Stimulated activated CD8-positive, alpha-beta memory T cell treated with anti-CD3 and anti-CD28 coated beads, Interleukin-2, amount 100 ng/mL, for 1 hour (primary cell): ENCODE data around the gene INCA1.

Experiments used
- DNase-seq, 2 donors: peaks; one replicate each; pipeline ENCODE4 v3.0.0-alpha.2; 2020; ENCODE audit warnings: low read depth in 2 of 2

The INCA1 gene

DNA sequence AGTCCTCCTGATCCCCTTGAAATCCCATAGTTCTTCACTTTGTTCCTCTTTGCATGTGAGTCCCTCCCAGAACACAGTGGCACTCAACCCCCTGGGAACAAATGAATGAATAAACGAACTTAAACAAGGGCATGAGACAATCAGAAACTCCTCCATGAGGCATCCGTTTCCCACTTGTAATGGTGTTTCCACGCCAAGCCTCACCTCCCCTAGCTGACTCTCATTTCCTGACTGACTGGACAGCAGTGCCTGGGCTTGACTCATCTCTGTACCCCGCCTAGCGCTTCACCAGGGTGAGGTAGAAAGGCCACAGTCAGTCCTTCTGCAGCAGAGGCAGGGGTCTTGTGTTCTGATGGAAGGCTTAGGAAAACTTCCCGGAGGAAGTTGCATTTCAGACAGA is 14.6 kb upstream of the INCA1 start:
- no peak for DNase-seq

DNA sequence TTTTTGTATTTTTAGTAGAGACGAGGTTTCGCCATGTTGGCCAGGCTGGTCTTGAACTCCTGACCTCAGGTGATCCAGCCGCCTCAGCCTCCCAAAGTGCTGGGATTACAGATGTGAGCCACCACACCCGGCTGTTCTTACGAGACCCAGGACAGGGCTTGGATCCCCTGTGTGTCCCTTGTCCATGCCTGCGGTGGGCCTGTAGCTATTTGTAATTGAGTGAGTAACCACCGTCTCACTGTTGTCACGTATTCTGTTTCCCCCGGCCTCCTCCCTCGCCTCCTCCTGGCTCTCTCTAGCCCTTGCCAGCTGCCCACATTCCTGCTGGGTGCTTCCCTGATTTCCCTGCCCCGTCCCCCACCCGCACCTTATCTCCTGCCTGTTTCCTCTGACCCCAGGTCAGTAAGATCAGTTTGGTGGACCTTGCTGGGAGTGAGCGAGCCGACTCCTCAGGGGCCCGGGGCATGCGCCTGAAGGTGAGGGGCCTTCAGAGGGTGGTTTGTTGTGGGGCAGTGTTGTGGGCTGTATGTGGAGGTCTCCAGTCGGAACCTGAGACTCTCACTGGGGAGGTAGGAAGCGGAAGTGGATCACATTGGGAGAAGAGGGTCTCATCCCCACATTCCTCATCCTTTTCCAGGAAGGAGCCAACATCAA is 6.0 kb upstream of the INCA1 start:
- DNase-seq: no peak

DNA sequence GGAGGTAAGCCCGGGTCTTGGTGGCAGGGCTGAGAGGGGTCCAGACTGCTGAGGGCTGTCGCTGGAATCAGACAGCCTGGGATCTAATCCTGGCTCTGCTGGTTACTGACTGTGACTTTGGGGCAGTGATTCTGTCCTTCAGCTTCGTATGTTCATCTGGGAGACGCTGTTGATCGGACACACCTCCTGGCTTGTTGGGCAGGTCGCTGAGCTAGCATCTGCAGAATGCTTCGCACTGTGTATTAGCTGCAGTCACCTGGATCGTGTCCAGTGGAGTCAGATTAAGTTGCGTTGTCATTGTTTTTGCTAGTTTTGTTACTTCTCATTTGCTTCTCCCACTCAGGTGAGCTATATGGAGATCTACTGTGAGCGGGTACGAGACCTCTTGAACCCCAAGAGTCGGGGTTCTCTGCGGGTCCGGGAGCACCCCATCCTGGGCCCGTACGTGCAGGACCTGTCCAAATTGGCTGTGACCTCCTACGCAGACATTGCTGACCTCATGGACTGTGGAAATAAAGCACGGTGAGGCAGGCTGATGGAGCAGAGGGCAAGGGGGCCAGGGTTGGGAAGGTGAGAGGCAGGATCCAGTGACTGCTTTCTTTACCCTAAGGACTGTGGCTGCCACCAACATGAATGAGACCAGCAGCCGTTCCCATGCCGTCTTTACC is 4.9 kb upstream of the INCA1 start:
- DNase-seq: no peak

DNA sequence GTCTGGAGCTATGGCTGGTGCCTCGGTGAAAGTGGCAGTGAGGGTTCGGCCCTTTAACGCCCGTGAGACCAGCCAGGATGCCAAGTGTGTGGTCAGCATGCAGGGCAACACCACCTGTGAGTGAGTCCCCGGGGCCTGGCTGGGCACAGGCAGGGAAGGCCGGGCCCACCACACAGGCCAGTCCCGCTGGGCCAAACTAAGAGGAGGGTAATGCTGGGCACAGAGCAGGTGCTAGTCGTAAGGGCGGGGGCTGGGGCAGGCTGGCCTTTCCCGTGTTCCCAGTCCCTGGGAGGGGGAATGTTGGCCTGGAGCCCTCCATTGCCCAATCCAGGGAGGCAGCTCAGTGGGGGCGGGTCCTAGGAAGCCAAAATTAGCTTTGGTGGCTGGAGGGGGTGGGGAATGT is 2.9 kb upstream of the INCA1 start:
- DNase-seq: no peak

DNA sequence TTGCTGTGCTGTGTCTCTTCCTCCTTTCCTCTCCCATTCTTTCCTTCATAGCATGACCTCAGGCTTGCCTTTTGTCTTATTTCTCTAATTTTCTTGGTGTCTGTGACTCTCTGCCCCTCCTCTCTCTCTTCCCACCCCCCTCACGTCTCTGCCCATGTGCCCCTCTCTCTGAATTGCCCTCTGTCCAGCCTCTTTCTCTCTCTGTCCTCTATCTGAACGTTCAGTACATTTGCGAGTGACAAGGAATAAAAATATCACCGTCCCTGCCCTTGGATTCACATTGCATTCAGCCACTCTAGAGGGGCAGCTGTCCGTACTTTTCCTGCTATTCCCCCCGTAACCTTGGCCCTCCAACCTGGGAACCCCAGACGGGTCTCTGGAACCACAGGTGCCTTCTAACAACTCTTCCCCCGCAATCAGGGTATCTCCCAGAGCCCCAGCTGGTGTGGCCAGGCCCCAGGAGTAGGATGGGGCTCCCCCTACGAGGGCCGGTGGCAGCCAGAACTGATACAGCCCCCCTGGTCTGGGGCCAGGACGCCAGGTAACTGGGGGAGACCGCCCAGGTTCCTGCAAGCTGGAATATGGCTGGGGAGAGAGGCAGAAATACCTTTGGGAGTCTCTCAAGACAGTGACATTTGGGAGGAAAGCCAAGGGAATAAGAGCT is 2.2 kb upstream of the INCA1 start:
- DNase-seq: no peak

DNA sequence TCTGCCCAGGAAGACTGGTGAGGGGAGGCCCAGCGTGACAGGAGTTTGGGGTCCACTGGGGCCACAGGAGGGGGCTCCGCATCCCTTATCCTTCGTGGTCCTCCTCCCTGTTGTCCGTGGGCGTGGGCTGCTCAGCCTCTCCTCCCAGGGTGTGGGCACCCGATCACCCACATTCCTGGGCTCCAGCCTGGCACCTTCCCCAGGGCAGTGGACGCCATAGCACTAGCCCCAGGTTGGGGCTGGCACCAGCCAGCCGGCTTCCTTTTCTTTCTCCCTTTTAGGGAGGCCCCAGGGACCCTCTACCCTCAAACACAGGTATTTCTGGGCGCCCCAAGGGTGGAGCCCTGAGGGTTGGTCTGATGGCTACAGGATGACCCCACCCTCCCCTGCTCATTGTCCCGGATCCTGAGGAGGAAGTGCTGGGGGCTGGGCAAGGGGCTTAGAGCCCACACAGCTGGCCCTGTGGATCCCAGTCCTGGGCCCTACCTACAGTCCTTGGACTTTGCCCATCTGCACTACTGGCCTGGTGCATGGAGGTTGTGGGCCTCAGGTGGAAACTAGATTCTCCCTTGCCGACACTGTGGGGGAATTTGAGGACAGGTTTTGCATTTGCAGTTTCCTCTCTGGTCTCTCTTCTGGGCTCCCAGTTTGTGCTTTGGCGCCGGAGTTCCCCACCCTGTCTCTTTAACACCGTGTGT is 1.6 kb upstream of the INCA1 start:
- DNase-seq: no peak

DNA sequence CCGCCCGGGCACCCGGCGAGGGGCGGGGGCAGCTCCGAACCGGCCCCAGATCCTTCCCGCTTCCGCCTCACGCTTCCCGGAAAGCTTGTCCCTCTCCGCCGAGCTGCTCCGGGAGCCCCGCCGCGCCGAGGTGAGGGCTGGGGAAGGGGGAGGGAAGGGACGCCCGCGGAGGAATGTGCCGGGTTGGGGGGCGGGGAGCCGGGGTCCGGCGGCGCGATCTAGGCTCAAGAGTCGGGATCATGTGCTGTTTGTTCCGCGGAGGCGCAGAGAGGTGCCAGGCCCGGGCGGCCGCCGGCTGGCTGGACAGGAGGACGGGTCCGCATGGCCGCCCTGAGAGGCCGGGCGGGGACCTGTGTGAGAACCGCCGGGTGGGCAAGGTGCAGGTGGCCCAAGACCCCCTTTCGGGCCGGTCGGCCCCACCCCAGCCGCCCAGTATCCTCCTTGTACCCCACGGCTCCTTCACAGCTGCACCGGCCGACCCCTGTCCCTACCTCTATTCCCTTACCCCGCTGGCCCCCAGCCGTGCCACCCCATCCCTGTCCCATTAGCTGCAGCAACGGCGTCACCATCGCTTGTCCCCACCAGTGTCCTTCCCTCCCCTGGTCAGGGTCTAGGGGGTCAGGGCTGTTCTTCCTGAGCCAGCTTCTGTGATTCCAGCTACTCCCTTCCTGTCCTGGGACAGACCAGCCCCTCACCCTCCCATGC is 857 bp upstream of the INCA1 start:
- DNase-seq: no peak

DNA sequence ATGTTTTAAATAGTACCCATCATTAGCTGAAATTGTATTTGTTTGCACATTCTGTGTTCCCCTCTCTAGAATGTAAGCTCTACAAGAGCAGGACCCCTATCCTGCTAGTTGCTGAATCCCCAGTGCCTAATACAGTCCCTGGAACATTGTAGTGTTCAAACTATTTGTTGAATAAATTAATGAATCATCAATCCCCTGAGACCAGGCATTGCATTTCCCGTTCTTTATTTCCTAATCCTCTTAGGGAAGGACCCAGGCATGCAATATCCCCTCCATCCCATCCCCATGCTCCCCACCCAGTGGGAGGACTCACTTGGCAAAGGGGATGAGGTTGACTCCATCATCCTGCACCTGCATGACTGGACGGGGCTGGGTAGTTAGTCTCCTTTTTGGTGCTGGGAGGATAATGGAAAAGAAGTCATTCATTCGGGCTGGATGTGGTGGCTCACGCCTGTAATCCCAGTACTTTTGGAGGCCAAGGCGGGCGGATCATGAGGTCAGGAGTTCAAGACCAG is 3.2 kb downstream of the INCA1 start:
- DNase-seq: no peak

DNA sequence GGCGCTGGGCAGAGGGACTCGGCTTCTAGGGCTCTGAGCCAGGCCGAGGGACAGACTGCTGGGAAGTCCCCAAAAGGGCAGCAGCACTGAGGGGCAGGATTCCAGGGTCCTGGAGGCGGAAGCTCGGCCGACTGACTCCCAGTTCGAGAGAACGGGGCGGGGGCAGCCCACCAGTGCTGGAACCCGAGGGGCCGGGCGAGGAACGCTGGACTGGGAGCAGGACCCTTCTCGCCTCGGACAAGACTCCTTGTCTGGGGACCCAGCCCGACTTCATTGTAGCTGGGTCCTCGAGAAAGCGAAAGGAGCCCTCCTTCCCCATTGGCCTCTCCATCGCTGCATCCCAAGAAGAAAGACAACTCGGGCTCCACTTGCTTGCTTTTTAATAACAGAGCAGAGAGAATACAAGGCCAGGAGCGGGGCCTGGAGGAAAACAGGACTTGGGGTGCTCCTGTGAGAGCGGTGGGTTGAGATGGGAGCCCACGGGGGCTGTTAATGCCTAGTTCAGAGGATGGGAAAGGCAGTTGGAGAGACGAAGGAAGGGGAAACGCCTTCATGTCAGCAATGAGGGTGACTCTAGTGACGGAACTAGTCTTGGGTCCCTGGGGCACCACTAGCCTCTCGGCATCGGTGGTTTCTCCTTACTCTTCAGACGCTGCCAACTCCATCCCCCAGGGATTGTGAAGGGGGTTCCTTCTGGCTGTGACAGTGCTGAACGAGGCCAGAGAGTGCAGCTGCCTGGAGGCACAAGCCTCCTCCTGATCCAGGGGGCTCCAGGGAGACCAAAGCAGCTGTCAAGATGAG is 9.4 kb downstream of the INCA1 start:
- DNase-seq: no peak

DNA sequence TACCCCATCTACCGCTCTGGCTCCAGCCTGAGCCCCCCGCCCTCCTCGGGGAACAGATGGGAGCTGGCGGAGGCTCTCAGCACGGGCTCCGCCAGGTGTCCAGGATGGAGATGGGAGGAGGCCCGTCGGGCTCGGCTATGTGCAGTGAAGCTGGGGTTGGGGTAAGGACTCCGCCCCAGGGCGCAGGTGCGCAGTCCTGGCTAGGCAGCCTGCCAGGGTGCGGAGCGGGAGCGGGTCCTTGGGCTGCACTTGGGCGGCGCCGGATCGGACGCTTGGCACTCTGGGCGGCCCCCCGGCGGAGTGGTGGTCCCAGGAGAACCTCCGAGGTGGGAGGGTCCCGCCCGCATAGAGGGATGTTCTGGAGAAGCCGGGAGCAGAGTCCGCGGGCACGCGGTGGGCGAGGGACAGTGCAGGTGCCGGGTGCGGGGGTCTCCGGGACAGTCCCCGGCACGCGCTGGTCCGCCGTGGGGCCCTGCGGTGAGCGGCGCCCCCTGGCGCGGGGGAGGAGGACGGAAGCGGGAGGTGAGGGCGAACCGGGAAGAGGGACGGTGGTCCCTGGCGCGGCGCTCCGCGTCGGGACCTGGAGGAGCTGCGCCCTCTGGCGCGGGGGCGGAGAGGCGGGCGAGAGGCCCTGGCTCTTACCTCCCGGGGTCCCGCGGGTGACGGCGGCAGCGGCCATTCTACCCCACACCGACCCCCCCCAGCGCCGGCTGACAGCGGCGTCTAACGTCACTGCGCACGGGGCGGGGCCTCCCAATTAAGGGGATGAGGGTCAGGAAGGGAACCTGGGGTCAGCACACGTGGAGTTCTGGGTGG is 10.2 kb downstream of the INCA1 start, which contains the start of gene CAMTA2:
CAMTA2 (minus strand) TSS at position 725 of the 816 bp plus-strand sequence. CDS start 1,453 bp downstream, outside the sequence.
- peak; percentile 78 to 79 for DNase-seq

DNA sequence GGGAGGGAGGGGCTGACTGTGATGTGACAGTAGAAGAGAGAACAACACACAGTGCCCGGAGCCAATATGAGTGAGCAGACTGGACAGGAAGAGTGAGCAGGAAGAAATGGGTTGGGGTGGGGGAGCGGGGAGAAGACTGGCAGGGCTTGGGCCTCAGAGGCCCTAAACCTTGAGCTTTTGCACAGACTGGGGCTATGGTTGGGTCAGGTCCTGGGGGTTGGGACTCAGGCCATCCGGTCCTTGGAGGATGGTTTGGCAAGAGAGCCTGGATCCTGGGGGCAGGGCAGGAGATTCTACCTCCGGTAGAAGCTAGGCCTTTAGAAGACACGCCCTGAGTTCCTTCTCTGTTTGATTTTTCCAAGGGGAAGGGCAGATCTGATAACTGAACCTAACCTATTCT is 10.9 kb downstream of the INCA1 start:
- DNase-seq: no peak

DNA sequence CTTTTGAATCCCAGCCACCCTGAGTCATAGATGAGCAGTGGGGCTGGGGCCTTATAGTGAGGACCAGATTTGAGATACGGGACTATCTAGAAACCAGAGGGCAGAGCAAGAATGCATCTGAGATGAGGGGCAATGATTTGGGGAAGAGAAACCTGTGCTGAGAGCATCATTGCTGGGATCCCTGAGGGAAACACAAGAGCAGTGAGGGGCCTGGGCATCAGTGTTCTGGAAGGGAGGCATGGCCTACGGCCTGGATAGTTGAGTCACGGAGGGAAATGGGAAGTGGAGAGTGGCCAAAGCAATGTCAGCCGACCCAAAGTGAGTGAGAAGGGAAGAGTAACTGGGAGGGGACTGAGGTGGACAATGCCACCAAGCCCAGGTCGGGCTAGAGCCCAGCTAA is 15.0 kb downstream of the INCA1 start:
- no peak for DNase-seq

DNA sequence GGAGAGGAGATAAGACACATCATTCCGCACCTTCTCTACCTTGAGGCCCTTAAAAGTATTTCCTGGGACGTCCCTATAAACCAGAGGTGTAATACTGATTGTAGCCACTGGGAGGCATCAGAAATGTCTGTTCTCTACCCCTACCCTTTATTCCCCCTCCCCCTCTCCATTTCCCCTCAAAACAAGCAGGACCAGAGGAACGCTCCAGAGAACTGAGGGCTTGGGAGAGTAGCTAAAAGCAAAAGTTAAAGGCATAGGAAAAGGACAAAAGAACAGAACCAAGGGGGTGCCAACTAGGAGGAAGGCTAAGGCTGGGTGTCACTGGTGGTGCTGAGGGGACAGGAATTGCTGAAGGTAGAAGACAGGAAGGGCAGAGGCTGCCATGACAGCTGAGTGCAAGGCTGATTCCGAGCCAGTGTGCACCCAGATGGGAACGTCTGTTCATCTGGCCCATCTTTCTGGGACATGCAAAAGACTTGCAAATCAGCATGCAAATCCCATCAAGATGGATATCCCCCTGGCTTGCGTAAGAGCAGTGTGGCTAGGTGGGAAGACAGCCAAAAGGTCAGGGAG is 16.6 kb downstream of the INCA1 start:
- DNase-seq: no peak

DNA sequence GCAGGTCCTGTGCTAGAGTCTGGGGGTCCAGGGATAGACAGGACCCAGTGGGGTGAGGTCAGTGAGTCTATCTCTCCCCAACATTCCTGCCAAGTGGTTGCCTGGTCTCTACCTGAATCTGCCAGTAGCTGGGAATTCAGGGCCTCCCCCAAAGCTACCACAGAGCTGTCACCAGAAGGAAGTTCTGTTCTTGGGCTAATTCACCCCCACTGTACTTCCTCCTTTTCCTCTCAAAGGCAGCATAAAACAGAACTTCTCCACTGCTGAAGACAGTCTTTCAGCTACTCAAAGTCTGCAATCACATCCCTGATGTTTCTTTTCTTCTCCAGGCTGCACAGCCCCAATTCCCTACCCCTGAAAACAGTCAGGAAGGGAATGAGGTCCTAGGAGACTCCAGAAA is 18.6 kb downstream of the INCA1 start:
- DNase-seq: no peak

DNA sequence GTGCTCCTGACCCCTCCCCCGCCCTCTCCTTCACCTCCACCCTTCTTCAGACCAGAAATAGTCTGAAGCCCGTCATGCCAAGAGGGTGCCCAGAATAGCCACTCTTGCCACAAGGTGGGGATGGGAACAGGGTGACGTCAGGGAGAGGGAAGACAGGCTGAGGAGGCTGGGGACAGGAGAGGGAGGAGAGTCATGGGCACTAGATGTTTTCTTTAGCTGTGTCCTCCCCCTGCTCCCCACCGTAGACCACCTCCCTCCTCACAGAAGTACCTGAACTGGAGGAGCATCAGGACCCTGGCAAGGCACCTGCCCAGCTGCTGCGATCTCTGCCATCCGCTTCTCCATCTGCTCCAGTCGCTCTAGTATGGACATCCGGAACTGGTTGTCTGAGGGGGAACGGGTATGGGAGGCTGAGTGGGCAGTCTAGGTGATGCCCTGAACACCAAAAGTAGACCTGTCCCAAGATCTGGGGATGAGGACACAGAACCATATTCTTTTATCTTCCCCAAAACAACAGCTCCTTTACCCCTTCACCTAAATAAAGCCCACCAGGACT is 23.1 kb downstream of the INCA1 start:
- DNase-seq: no peak

DNA sequence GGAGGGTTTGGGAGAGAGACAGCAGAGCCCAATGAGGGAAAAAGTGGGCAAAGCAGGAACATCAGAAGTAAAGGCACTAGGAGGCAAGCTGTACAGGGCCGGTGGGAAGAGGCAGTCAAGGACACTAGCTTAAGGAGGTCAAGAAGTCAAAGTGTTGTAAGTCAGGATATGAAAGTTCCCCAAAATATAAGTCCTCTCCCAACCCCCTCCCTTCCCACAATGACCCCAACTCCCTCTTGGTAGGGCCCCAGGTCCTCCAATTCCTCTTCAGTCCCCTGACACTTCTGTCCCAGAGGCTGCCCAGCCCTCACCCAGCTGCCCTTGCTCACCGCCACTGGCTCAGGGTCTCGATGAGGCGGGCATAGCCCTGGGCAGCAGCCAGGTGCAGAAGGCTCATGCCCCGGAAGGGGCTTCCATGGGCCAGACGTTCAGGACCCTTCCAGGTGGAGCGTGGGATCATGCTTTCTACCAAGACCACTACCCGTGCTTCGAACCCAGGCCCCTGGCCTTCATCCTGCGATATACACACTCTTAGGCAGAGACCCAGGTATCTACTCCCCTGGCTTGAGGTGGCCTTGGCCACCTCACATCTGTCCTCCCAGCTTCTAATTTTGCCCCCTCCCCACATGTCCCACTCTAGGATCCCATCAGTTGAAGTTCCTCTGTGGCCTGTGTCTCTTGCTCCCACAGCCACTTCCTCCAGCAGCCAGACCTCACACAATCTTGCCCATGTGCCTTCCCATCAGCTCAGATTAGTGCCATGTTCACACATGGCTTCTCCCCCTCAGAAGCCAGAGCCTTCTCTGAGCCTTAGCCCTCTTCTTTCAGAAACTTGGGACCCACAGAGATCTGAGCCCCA is 23.8 kb downstream of the INCA1 start:
- no peak for DNase-seq

DNA sequence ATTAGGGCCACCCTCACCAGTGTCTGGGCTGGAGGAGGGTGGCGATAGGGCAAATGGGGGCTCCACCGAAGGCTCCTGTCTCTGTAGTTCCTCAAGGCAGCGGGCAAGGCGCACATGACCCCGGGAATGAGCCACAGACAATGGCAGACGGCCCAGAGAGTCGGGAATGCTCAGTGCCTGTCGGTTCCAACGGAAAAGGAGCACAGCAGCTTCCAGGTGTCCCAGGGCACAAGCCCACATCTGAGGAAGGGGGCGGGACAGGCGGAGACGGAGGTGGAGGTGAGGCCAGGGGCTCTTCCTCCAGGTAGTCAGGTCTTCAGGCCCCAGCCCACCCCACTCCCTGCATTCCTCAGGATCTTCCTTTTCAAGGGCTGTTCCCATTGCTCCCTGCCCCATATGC is 24.6 kb downstream of the INCA1 start:
- no peak for DNase-seq

DNA sequence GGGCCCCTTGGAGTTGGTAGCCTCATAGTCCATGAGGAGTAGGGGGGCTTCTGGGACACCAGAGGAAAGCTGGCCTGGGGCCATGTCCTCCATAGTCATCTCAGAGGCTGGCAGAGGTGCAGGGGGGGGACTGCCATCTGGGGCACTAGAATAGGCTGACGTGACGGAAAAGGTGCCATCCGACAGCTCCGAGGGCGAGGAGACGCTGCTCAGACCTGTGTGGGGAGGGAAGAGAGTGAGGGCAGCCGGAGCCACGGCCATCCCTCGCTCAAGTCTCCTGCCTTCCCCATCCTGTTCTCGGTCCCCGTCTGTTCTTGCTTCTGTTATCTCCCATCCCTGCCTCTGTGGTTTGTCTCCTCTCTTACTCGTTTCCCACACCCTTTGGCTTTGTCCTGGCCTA is 25.0 kb downstream of the INCA1 start:
- DNase-seq: no peak
